ENCODE measurements around the gene HOXD9. TPM values are rescaled to one million over a fixed set of nuclear protein-coding genes. Genes with fewer than 3 reads are reported as not detected.

HOXD9 gene
- total and polyA plus RNA-seq, 8 donors = 0.29 to 1.7 (median 0.95) TPM

DNA sequence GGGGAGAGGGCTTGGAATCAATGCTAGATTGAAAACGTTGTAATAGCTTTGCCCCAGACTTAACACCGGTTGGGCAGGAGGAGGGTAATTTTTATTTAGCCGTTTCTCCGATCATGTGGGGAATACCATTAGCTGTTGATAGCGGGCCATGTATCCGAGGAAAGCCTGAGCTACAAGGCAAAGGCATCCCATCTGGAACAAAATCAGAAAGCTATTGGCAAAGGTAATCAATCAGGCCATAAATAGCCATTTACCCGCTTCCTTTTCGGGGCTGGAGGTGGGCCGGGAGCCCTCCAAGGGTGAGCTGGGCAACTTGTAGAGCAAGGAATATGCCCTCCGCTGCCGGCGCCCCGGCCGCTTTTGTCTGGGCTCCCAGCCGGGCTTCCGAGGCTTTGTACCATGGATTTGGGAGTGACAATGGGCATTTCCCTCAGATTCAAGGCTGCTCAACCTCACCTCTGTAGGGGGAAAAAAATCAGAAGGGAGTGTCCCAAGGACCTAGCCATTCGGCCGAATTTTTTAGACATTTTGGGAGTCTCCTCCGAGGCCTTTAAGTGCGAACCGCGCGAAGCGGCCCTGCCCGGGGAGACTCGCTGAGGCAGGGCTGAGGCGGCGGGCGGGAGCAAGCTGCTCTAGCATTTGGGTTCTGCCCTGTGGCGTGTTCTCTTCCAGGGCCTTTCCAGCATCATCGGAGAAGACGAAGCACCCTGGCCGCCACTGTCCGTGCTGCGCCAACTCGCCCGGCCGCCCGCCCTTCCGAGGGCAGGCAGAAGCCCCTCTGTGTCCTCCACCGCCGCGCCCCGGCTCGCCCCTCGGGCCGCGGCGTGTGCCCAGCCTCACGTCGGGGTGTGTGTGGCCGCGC, 1.1 kb upstream of the HOXD9 start:
- H3K27ac ChIP-seq = no peak overlapping the region
- H3K4me1 ChIP-seq = peaks cover 0 to 20% of the 10 kb centered on the region in 2 donors
- ATAC-seq (no peak), DNase-seq (peak in 1 of 4 donors; percentile 60)
- no peak overlapping the region for H3K4me3 ChIP-seq
- H3K27me3 ChIP-seq = peaks cover 99 to 100% of the 10 kb centered on the region in 2 donors
- TF ChIP-seq CTCF (IDR thresholded peaks at IDR 0.05) = no peak
- no peaks in the 10 kb centered on the region for H3K36me3 ChIP-seq
- intact Hi-C loops (cut with DNase I) = no loop called here
- H3K9me3 ChIP-seq = no peaks in the 10 kb centered on the region

DNA sequence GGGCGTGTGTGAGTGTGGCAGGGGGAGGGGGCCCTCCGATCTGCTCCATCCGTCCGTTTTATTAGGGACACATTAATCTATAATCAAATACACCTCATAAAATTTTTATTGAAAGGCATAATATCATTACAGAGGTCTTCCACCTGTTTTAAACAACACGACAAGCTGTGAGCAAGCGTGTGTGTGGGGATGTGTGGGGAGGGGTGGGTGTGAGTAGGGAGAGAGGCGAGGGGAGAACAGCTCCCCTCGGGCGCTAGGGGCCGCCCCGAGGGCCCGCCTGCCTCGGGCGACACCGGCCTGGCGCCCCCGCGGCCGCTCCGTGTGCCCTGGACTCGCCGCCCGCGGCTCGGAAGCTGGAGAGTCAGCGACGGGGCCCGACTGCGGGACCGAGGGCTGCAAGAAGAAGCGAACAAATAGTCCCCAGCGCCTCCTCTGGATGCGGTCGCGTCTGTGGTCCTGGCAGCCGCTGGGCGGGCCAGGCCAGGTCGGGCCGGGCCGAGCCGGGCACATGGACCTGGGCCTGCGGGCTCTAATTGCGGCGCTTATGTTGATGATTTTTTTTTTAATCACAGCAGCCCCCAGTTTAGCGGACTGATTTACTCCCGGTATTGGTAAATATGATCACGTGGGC, 352 bp upstream of the HOXD9 start:
- Histone ChIP-seq H3K4me3 (peak overlapping the region; percentile 0 to 30), H3K36me3 (no peaks in the 10 kb centered on the region), H3K27me3 (peaks cover 99 to 100% of the 10 kb centered on the region in 2 donors), H3K27ac (no peak overlapping the region), H3K9me3 (no peaks in the 10 kb centered on the region), H3K4me1 (peaks cover 0 to 20% of the 10 kb centered on the region in 2 donors)
- intact Hi-C loops (cut with DNase I) = no loop called here
- TF ChIP-seq CTCF (IDR thresholded peaks at IDR 0.05) = no peak
- DNase-seq (peak in 1 of 4 donors; percentile 57), ATAC-seq (no peak)

DNA sequence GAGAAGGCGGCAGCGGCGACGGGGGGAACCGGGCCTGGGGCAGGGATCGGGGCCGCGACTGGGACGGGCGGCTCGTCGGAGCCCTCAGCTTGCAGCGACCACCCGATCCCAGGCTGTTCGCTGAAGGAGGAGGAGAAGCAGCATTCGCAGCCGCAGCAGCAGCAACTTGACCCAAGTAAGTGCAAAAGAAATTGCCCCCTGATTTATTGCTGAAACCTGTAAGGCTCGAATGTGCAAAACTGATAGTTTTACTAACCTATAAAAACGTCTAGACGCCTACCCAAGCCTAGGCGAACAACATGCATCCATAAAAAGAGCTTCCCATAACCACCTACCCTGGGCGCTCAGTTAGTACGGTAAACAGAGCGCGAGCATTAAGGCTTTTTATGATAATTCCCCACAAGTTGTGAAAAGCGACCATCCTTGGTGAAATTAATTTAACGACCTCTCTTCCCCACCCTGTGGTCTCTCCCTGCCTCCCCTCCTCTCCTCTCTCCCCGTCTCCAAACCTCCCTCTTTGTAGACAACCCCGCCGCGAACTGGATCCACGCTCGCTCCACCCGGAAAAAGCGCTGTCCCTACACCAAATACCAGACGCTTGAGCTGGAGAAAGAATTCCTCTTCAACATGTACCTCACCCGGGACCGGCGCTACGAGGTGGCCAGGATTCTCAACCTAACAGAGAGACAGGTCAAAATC, 1.0 kb downstream of the HOXD9 start:
- H3K27ac ChIP-seq = no peak overlapping the region
- H3K36me3 ChIP-seq = no peaks in the 10 kb centered on the region
- no peaks in the 10 kb centered on the region for H3K9me3 ChIP-seq
- intact Hi-C loops (cut with DNase I) = no loop called here
- H3K4me1 ChIP-seq = peaks cover 0 to 23% of the 10 kb centered on the region in 2 donors
- TF ChIP-seq CTCF (IDR thresholded peaks at IDR 0.05) = no peak
- H3K4me3 ChIP-seq = no peak overlapping the region
- DNase-seq (peak in 1 of 4 donors; percentile 51), ATAC-seq (no peak)
- H3K27me3 ChIP-seq = peaks cover 96 to 100% of the 10 kb centered on the region in 2 donors

DNA sequence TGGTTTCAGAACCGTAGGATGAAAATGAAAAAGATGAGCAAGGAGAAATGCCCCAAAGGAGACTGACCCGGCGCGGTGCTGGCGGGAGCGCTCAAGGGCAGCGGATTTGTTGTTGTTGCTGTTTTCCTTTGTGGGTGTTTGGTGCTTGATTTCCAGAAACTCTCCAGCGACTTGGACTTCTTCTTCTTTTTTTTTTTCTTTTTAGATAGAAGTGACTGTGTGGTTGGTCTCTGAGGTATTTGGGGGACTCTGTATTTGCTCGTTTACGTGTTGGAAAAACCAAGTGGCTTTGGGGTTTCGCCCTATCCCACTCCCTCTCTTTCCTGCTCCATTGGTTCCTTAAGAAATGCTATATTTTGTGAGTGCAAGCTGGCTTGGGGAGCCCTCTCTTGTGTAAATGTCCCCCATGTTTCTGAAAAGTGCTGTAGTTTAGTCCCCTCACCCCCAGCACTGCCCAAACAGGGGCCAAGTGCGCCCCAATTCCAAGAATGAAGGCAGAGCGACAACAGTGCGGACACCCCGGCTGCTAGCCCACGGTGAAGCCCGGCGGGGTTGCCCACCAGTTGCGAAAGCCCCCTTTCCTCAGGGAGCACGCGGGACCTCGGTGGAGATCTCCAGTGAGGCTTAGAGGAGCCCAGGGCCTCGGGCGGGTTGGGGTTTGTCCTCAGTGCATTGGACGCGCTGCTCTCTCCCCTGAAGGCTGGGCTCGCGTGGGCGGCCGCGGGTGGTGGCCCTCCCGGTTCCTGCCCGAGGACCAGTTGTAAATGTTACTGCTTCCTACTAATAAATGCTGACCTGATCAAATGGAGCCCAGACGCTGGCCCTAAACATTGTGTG, 1.8 kb downstream of the HOXD9 start:
- ATAC-seq (no peak), DNase-seq (peak in 1 of 4 donors; percentile 72)
- no peak for TF ChIP-seq CTCF (IDR thresholded peaks at IDR 0.05)
- H3K4me1 ChIP-seq = peaks cover 0 to 30% of the 10 kb centered on the region in 2 donors
- H3K27me3 ChIP-seq = peaks cover 97 to 100% of the 10 kb centered on the region in 2 donors
- H3K9me3 ChIP-seq = no peaks in the 10 kb centered on the region
- H3K27ac ChIP-seq = no peak overlapping the region
- intact Hi-C loops (cut with DNase I) = no loop called here
- H3K36me3 ChIP-seq = no peaks in the 10 kb centered on the region
- H3K4me3 ChIP-seq = no peak overlapping the region
